Osteocyte (in vitro differentiated cells): ENCODE results near the gene LRRC9. TPM values are rescaled to one million over a fixed set of nuclear protein-coding genes. Genes with fewer than 3 reads are reported as not detected.
"Not testable (repeated sequence)": the region's sequence is repeated elsewhere in the genome, so short reads cannot be mapped to it uniquely, and the experiment has no call there.

Source experiments
- DNase-seq: peaks from one replicate; pipeline ENCODE4 v3.0.0; 2021; ENCODE audit warnings: mixed read lengths; ENCODE audit not compliant: unreplicated experiment; ENCODE audit errors: extremely low spot score
- H3K27ac Mint-ChIP-seq: one replicate; pipeline ENCODE4 v1.8.0; 2021; ENCODE audit warnings: mild to moderate bottlenecking, mixed read lengths; ENCODE audit not compliant: unreplicated experiment
- H3K27me3 Mint-ChIP-seq: one replicate; pipeline ENCODE4 v1.8.0; 2021; ENCODE audit warnings: mixed read lengths; ENCODE audit not compliant: unreplicated experiment
- H3K36me3 Mint-ChIP-seq: one replicate; pipeline ENCODE4 v1.8.0; 2021; ENCODE audit warnings: mixed read lengths; ENCODE audit not compliant: unreplicated experiment
- H3K4me1 Mint-ChIP-seq: one replicate; pipeline ENCODE4 v1.8.0; 2021; ENCODE audit warnings: mixed read lengths; ENCODE audit not compliant: unreplicated experiment
- H3K4me3 Mint-ChIP-seq: one replicate; pipeline ENCODE4 v1.8.0; 2021; ENCODE audit warnings: mild to moderate bottlenecking, moderate library complexity, mixed read lengths; ENCODE audit not compliant: unreplicated experiment
- H3K9me3 Mint-ChIP-seq: one replicate; pipeline ENCODE4 v1.8.0; 2021; ENCODE audit warnings: mixed read lengths; ENCODE audit not compliant: unreplicated experiment
- CTCF ChIP-seq: fragments of 200-600 bp; sonication (generic); IDR thresholded peaks from 2 replicates; pipeline ENCODE4 v1.5.0; 2021; ENCODE audit warnings: antibody characterized with exemption, mild to moderate bottlenecking, moderate library complexity
- total RNA-seq: library from RNA; stranded (reverse); gene quantifications from 2 replicates; pipeline ENCODE4 v1.2.1, GENCODE V29; 2021

LRRC9 gene
- total RNA-seq, 1 donor from 2014 or later, result not detected

GRCh38 chr14:60021619-60022018 lies 101.7 kb downstream of the LRRC9 start:
- Mint-ChIP-seq H3K27me3 (peaks cover 39% of the 10 kb centered on the region), H3K4me1 (no peaks in the 10 kb centered on the region), H3K36me3 (no peaks in the 10 kb centered on the region), H3K9me3 (no peaks in the 10 kb centered on the region), H3K4me3 (no peak overlapping the region), H3K27ac (no peak overlapping the region)
- no peak for TF ChIP-seq CTCF
- no peak for DNase-seq

- DNase-seq, result no peak
- Mint-ChIP-seq H3K4me1 (no peaks in the 10 kb centered on the region), H3K27ac (no peak overlapping the region), H3K9me3 (no peaks in the 10 kb centered on the region), H3K4me3 (no peak overlapping the region), H3K36me3 (no peaks in the 10 kb centered on the region), H3K27me3 (peaks cover 37% of the 10 kb centered on the region)
- no peak for TF ChIP-seq CTCF
Observed at GRCh38 chr14:60025571-60025970, 105.6 kb downstream of the LRRC9 start.

DNA sequence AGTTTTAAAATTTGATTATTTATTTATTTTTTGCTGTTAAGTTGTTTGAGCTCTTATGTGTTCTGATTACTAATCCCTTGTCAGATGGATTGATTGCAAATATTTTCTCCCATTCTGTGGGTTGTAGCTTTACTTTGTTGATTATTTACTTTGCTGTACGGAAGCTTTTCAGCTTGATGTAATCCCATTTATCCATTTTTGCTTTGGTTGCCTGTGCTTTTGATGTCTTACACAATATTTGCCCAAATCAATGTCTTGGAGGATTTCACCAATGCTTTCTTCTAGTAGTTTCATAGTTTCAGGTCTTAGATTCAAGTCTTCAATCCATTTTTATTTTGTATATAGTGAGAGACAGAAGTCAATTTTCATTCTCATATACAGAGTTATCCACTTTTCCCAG lies 115.2 kb downstream of the LRRC9 start:
- Mint-ChIP-seq H3K36me3 (peaks cover 2% of the 10 kb centered on the region), H3K4me3 (no peak overlapping the region), H3K27ac (no peak overlapping the region), H3K9me3 (peaks cover 9% of the 10 kb centered on the region), H3K4me1 (no peaks in the 10 kb centered on the region), H3K27me3 (peaks cover 16% of the 10 kb centered on the region)
- no peak for TF ChIP-seq CTCF
- DNase-seq, result no peak

DNA sequence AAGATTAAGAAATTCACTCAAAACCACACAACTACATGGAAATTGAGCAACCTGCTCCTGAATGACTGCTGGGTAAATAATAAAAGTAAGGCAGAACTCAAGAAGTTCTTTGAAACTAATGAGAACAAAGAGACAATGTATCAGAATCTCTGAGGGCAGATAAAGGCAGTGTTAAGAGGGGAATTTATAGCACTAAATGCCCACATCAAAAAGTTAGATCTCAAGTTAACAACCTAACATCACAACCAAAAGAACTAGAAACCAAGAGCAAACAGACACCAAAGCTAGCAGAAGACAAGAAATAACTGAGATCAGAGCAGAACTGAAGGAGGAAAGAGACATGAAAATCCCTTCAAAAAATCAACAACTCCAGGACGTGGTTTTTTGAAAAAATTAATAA lies 128.0 kb downstream of the LRRC9 start:
- H3K4me3 Mint-ChIP-seq, H3K36me3 Mint-ChIP-seq, DNase-seq, H3K27ac Mint-ChIP-seq, H3K4me1 Mint-ChIP-seq: not testable (repeated sequence)
- peaks cover 16% of the 10 kb centered on the region for H3K27me3 Mint-ChIP-seq
- H3K9me3 Mint-ChIP-seq, result peaks cover 13% of the 10 kb centered on the region

- DNase-seq, result no peak
- peaks cover 1% of the 10 kb centered on the region for H3K4me1 Mint-ChIP-seq
- no peak overlapping the region for H3K27ac Mint-ChIP-seq
- H3K36me3 Mint-ChIP-seq, result no peaks in the 10 kb centered on the region
- H3K9me3 Mint-ChIP-seq, result peaks cover 5% of the 10 kb centered on the region
- no peak for TF ChIP-seq CTCF
- H3K27me3 Mint-ChIP-seq, result peaks cover 27% of the 10 kb centered on the region
- no peak overlapping the region for H3K4me3 Mint-ChIP-seq
Observed at GRCh38 chr14:60051721-60052221, 131.8 kb downstream of the LRRC9 start.

- Mint-ChIP-seq H3K27me3 (peaks cover 26% of the 10 kb centered on the region), H3K4me3 (no peak overlapping the region), H3K9me3 (no peaks in the 10 kb centered on the region), H3K27ac (no peak overlapping the region), H3K36me3 (no peaks in the 10 kb centered on the region), H3K4me1 (peaks cover 4% of the 10 kb centered on the region)
- no peak for TF ChIP-seq CTCF
- DNase-seq, result no peak
Observed at GRCh38 chr14:60058087-60058486, 138.1 kb downstream of the LRRC9 start.
